ENCODE results near the gene ARHGEF17.

- TF ChIP-seq CTCF (IDR thresholded peaks at IDR 0.05) (no peak), EZH2phosphoT487 (IDR thresholded peaks at IDR 0.05) (no peak)
Observed at GRCh38 chr11:73286240-73286810, 21.8 kb upstream of the ARHGEF17 start.

All from neural progenitor cell (in vitro differentiated cells).